Activated effector memory CD4-positive, alpha-beta T cell treated with Interleukin-2 at 50 U/mL for 16 hours (primary cell): ENCODE data around the gene CPNE5.

Source experiments
- DNase-seq: peaks from one replicate; pipeline ENCODE4 v3.0.0-alpha.2; 2020

Gene CPNE5

GRCh38 chr6:36856277-36856676 lies 17.0 kb upstream of the CPNE5 start:
- no peak for DNase-seq

GRCh38 chr6:36855750-36856149 lies 16.5 kb upstream of the CPNE5 start:
- DNase-seq, result no peak

DNA sequence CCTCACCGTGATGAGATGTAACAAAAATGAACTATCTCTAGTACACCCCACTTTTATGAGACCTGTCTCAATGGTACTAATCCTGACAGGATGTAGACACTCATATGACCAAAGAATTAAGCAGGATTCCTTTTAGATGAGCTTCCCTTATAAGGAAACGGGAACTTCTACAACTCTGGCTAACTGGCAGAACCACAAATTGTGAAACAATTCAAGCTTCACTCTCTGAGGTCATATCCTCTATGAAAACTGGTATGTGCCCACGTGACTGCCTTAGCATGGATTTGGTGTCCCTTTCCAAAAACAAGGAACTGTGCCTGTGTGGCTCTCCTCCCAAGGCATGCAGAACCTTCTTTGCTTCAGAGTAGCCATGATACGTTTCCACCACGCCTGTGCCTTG lies 14.1 kb upstream of the CPNE5 start:
- DNase-seq, result no peak

DNA sequence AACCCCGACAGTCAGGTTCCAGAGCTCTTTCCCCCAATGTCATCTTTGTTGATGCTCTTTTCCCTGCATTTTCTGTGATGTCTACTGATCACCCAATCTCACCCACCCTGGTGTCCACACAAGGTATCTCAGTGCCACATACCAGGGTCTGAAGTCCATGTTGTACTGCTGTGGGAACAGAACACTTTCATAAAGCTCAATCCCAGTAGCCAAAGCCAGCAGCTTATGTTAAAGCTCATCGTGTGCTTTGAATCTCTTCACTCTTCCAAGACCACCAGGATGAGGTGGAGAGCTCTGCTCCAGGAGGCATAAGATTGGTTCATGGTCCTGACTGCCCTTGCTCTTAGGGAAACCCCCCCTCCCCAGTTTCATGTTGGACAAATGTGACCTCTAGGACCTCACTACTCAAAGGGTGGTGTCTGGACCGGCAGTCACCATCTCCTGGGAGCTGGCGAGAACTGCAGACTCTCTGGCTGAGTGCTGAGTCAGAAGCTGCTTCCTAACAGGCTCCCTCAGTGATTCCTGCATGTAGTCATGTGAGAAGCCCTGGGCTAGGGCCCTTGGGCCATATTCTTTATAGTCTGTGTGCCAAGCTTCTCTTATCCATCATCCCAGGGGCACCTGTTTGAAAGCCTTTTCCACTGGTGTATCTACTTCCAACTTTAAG lies 13.4 kb upstream of the CPNE5 start:
- no peak for DNase-seq

DNA sequence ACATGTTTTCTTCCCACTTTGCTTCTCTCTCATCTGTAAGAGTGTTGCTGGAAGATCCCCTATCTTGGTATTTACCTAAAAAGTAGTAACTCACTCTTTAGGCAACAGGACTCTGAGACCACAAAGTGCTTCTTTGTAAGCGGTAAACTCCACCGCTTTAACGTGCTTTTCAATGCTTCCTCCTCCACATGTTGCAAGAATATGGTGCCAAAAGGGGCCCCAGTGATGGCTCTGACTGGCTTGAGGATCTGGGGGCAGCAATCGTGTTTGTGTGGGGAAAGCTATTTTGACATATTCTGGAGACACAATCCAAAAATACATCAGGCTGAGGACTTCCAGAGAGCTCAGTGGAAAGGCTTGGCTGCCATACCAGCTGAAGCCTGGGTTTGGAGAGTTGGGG lies 12.4 kb upstream of the CPNE5 start:
- DNase-seq, result no peak

DNA sequence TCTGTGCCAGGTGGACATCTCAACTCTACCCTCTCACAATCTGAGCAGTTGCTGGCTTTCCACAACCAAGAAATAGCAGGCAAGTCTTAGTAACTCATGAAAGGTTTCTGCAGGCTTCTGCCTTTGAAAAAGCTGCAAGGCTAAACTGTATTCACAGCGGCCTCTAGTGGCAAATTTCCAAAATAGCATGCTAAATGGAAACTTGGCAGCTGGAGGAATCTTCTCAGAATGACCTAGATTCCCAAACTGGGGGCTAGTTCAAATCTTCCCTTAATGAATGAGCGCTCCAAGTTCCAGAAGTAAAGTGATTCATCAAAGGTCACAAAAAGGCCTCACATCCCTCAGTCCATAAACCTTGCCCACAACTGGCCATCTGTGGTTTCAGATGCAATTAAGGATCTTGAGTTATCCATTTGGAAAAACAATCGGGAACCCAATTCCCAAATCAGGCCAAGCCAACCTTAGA lies 11.9 kb upstream of the CPNE5 start:
- DNase-seq, result no peak

DNA sequence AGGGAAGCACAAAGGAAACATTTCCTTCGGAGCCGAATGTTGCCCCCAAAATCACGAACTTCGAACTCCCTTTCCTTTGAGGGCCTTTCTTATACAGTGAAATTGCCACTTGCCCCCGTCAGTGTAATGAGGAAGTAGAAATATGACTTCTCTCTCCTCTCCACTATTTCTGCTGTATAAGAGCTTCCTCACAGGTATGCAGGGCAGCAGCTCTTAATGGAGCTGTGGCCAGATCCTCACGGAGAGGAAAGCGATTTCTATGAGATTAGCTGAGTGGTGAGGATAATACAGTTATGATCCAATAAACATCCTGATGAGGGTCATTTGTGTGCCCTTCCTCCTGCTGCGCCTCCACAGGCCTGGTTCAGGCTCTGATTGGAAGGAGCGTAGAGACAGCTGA lies 10.8 kb upstream of the CPNE5 start:
- no peak for DNase-seq

GRCh38 chr6:36848658-36849441 lies 9.6 kb upstream of the CPNE5 start:
- no peak for DNase-seq

DNA sequence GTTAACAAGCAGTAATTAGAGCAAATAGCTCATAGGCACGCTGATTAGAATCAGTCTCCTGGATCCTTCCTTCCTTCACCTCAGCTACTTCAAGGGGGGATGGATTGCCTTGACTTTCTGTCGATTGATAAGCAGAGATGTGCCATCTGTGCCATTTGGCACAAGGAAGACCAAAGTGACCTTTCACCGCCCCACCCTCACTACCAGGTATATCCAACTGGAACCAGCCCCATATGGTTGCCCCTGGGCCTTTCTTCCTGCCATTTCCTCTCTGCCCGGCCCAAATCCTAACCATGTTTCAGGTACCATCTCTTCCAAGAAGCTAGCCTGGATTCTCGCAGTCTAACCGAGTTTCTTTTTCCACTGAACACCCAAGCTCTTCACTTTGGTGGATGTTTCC lies 8.7 kb upstream of the CPNE5 start:
- no peak for DNase-seq

GRCh38 chr6:36847152-36847551 lies 7.9 kb upstream of the CPNE5 start:
- DNase-seq, result no peak

DNA sequence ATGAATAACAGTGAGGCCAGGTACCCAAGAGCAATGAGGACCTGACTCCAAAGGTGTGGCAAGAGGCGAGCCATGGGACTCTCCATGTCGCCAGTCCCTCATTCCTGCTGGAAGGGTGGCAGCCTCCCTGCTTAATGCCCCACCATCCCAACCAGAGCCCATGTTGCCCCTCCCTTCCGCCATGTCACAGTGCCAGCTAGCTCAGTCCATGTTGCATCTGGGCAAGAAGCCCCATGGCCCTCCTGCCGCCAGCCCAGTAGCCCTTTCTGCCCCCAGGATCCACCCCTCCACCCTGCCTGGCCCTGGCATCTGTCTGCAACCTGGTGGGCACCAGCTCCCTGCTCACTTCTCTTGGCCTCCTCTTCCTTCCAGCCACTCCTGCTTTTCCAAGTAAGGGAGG lies 6.0 kb upstream of the CPNE5 start:
- DNase-seq, result no peak

GRCh38 chr6:36844232-36845170 lies 5.3 kb upstream of the CPNE5 start:
- no peak for DNase-seq

- no peak for DNase-seq
Measured at GRCh38 chr6:36843170-36843569, 3.9 kb upstream of the CPNE5 start.

DNA sequence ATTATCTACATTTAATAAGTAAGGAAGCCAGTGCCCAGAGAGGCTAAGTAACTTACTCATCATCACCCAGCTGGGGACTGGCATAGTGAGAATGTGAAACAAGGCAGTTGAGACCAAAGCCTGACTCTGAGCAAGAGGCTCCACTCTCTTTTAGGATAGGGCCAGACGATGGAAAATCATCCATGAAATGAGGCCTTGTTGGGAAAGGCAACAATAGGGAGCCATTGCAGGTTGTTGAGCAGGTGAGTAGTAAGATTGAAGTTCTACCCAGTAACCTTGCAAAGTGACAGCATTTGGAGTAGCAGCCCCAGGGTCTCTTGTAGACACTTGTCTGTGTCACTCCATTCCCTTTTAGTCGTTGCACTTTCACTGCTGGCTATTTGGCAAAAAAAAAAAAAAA lies 2.5 kb upstream of the CPNE5 start:
- no peak for DNase-seq

DNA sequence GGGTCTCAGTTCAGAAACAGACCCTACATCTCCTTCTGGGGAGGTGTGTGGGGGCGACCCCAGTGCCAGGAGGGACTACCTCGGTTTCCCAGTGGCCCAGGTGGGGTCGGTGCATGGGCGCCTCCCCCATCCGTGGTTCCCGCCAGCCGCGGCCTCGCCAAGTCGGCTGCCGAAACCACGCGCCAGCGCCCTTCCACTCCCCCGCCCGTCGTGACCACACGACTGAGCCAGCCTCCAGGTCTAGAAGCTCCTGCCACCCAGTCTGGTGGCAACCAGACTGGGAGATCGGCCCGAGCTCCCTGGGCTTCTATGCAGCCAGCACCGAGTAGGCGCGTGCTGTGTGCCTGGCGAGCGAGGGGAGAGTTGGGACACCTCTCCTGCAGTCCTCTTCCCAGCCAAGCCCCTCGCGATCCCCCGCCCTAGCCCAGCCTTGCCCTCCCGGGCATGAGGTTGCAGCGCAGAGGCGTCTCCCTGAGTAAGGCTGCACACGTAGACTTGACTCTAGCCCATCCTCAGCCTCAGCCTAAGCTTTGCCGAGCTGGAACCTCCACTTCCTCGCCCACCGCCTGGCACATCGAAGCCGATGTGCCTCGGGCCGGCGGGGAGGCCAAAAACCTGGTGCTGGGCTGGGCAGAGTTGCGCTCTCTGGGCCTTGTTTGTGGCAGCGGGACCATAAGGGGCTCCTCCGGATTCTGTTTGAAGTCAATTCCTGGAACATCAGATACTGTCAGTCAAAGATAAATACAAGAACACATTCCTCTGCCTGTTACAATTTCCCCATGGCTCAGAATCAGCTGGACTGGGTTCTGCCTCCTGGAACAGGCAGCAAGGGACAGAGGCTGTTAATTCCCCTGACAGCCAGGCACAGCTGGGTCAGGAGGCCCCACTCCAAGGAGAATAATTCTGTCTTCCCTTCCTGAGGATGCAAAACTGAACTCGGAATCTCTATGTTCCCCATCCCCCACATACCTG lies 1.5 kb upstream of the CPNE5 start:
- peak; percentile 6 for DNase-seq

- peak; percentile 31 for DNase-seq
Measured at GRCh38 chr6:36839749-36840431, 646 bp upstream of the CPNE5 start.

DNA sequence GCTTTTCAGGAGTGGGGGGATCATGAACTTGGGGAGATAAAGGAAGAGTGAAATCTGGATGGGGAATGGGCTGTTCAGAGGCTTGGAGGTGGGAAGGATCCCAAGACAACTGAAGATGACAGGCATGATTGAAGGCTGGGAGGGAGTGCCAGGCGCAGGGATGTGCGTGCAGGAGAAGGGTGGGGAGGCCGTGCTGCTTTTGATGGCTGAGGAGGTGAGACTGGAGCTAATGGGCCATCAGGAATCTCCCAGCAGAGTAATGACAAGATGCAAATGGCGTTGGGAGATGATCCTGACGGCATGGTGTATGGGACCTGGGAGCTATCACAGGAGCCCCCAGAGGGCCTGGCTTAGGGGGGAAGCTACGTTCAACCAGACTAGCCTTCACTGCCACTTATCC lies 1.6 kb downstream of the CPNE5 start:
- DNase-seq, result no peak

DNA sequence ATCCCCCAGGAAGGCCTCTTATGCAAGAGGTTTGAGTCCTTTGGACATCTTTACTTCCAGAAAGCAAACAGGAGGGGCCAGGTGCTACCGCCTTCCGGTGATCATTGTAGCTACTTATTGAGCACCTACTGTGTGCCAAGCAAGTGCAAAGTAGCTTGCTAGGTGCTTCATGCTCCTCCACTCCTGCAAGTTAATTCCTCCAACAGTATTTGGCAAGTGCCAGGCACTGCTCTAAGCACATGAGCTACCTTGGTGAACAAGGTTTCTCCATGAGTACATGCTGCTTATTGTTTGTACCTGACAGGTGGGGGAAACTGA lies 2.3 kb downstream of the CPNE5 start:
- DNase-seq, result no peak

- DNase-seq, result no peak
Measured at GRCh38 chr6:36836111-36837021, 2.9 kb downstream of the CPNE5 start.

DNA sequence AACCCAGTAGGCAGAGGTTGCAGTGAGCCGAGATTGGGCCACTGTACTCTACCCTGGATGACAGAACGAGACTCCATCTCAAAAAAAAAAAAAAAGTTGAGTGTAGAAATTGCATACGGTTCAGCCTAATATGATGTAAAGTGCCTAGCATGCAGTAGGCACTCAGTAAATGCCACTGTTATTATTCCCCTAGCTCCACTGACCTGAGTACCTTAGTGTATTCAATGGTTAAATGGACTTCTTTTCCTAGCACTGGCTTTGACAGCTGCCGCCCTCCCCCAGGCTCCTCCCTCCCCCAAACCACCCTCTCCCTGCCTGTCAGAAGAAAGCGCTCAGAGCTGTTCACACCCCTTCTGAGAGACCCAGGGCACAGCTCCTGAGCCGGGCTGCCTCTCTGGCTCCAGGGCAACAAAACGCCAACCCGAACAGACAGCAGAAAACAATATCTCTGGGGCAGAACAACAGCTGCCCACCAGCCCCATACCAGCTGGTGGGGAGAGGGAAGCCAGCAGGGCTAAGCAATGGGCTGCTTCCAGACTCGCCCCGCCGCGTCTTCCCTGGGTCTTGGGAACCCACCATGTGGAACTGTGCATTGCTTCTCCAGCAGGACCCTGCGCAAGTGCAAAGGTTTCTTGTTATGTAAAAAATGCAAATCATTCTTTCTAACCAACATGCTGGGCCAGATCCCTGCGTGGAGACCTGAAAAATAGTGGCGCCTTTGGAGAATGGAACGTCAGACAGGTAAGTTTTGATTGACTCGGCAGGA lies 4.5 kb downstream of the CPNE5 start:
- DNase-seq, result no peak
